ENCODE results near the gene ULK3.
A peak's percentile ranks its signal among the peaks of the same experiment; 100 is the strongest.
"Not testable (repeated sequence)": the region's sequence is repeated elsewhere in the genome, so short reads cannot be mapped to it uniquely, and the experiment has no call there.

ULK3 gene

GRCh38 chr15:74842581-74843444, at the start of gene ULK3:
ULK3 (minus strand) TSS chr15:74843156; CDS start chr15:74843105, 51 bp downstream.
- peak; percentile 81 to 92 (median 85) for DNase-seq (ENCODE audit: low read depth in 4 of 4, low spot score in 1 of 4)

DNA sequence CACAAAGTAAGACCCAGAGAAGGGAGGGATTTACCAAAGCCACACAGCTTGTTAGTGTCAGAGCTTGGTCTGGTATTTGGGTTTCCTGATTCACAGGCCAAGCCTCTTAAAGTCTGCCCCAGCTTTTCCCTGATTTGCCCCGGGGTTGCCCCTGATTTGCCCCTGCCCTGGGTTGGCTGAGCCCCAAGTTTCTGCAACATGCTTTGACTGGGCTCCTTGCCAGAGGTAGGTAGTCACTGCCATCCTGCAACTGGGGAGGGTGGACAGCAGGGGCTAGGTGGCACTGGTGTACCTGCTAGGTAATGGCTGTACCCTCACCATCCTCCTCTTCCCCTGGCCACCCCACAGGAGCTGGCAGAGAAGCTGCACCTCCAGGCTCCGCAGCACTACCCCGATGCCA, 49.4 kb upstream of the ULK3 start:
- DNase-seq (ENCODE audit: low read depth in 4 of 4, low spot score in 1 of 4): no peak

- DNase-seq (ENCODE audit: low read depth in 4 of 4, low spot score in 1 of 4): no peak
Measured at GRCh38 chr15:74891469-74891868, 48.5 kb upstream of the ULK3 start.

- no peak for DNase-seq (ENCODE audit: low read depth in 4 of 4, low spot score in 1 of 4)
Measured at GRCh38 chr15:74890665-74890960, 47.7 kb upstream of the ULK3 start.

DNA sequence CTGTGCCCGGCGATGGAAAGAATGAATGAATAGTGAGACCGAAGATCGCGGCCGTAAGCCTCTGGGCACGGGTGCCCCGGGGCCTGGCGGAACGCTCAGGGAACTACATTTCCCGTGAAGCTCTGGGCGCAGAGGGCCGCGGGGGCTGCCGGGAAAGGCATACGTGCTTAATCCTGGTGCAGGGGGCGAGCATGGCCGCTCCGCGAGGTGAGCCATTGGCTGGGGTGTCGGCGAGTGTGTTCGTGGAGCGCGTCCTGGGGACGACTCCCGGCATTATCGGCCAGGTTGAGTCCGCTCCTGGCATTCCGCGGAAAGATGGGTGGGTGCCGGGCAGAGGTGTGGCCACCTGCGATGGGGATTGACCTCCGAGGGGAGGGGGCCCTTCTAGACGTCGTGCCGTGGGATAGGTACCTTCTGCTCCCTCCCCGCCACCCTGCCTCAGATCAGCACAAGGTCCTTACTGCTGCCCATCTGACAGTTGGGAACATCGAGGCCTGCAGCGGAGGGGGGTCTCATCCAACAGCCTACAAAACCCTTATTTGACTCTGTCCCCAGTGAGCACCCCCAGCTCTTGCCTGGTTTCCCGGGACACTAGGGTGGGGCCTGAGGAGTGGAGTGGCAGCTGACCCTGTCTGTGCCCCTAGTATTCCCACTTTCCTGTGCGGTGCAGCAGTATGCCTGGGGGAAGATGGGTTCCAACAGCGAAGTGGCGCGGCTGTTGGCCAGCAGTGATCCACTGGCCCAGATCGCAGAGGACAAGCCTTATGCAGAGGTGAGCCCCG, 47.1 kb upstream of the ULK3 start, which contains the start of gene MPI:
Gene MPI (plus strand): TSS at position 160 of the 782 bp plus-strand sequence. CDS start 32 bp downstream, at position 192.
- peak; percentile 74 to 89 (median 84) for DNase-seq (ENCODE audit: low read depth in 4 of 4, low spot score in 1 of 4)

DNA sequence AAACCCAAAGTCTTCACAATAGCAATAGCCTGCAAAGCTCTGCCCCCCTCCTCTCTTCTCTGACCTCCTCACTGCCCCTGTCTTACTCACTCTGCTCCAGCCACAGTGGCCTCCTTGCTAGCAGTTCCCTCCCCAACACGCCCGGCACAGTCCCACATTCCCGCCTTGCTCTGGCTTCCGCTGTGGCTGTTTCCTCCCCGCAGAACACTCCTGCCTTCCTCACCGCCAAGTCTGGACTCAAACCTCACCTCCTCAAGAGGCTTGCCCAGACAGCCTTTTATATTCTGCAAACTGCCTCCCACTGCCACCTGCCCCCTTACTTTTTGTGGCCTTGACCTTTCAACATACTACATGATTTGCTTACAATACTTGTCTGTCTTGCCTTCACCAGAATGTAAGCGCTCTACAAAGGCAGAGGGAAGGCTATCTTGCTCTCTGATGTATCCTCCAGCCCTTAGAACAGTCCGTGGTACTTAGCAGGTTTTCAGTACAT, 46.5 kb upstream of the ULK3 start:
- no peak for DNase-seq (ENCODE audit: low read depth in 4 of 4, low spot score in 1 of 4)

DNA sequence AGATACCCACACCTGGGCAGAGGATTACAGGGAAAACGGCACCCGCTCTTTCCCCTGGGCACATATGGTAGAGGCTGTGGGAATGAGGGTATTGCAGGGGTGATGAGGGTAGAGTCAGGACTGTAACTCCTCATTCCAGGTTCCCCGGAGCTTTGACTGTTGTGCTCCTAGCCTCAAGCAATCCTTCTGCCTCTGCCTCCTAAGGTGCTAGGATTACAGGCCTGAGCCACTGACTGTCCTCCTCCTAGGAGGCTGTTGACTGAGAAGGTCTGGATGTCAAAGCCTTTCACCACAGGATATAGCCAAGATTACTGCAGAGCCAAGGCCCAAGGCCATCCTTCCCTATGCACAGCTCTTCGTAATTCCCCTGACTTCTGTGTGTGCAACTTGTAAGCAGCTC, 45.8 kb upstream of the ULK3 start:
- DNase-seq (ENCODE audit: low read depth in 4 of 4, low spot score in 1 of 4): no peak

DNA sequence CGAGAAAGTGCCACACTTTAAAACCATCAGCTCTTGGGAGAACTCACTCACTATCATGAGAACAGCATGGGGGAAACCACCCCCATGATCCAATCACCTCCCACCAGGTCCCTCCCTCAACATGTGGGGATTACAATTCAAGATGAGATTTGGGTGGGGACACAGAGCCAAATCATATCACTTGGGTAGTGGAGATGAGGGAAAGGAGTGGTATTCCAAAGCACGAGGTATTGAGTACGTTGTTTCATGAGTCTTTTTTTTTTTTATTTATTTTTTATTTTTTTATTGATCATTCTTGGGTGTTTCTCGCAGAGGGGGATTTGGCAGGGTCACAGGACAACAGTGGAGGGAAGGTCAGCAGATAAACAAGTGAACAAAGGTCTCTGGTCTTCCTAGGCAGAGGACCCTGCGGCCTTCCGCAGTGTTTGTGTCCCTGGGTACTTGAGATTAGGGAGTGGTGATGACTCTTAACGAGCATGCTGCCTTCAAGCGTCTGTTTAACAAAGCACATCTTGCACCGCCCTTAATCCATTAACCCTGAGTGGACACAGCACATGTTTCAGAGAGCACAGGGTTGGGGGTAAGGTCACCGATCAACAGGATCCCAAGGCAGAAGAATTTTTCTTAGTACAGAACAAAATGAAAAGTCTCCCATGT, 44.7 kb upstream of the ULK3 start:
- DNase-seq (ENCODE audit: low read depth in 4 of 4, low spot score in 1 of 4): not testable (repeated sequence)

GRCh38 chr15:74885461-74885860, 42.5 kb upstream of the ULK3 start:
- no peak for DNase-seq (ENCODE audit: low read depth in 4 of 4, low spot score in 1 of 4)

DNA sequence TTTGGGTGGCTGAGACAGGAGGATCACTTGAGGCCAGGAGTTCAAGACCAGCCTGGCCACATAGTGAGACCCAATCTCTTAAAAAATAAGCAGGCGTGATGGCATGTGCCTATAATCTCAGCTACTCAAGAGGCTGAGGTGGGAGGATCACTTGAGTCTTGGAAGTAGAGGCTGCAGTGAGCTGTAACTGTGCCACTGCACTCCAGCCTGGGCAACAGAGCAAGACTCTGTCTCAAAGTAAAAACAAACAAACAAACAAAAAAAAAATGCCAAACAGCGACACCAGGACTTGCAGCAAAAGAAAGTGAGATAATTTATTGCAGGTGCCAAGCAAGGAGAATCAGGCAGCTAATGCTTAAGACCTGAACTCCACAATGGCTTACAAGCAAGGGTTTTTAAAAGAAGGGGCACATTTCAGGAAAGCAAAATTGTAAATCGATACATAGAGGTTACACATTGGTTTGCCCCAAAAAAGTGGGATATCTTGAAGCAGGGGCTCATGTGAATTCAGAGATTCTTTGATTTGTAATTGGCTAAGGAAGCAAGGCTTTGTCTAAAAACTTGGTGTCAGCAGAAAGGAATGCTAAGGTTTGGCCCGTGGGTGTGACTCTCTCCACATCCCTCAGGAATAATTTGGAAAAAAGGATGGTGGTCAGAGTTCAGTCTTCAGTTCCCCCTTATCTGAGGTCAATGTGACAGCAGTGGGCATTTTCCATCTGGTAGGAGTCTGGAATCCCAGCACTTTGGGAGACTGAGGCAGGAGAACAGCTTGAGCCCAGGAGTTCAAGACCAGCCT, 41.7 kb upstream of the ULK3 start:
- no peak for DNase-seq (ENCODE audit: low read depth in 4 of 4, low spot score in 1 of 4)

GRCh38 chr15:74882528-74882927, 39.6 kb upstream of the ULK3 start:
- DNase-seq (ENCODE audit: low read depth in 4 of 4, low spot score in 1 of 4): no peak

- DNase-seq (ENCODE audit: low read depth in 4 of 4, low spot score in 1 of 4): no peak
Measured at GRCh38 chr15:74878273-74878672, 35.3 kb upstream of the ULK3 start.

- no peak for DNase-seq (ENCODE audit: low read depth in 4 of 4, low spot score in 1 of 4)
Measured at GRCh38 chr15:74873756-74874424, 30.9 kb upstream of the ULK3 start.

- DNase-seq (ENCODE audit: low read depth in 4 of 4, low spot score in 1 of 4): peak; percentile 70 to 84 (median 80)
Measured at GRCh38 chr15:74873036-74873755, 30.2 kb upstream of the ULK3 start, which contains the start of gene SCAMP2. SCAMP2 (minus strand) TSS chr15:74873365; CDS start chr15:74873255, 110 bp downstream.

DNA sequence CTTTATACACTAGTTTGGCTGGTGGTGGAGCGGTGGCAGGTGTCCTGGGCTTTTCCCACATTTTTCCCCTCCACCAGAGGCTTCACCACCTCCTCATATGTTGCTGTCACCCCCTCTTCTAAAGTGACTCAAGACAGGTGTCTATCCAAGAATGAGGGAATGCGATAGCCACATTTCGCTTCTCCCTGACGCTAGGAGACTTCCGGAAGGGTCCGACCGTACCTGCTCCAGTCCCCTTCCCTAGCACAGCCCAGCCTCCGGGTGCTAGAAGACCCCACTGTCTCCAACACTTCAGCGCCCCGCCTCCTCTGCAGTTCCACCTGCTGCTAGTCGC, 29.7 kb upstream of the ULK3 start:
- DNase-seq (ENCODE audit: low read depth in 4 of 4, low spot score in 1 of 4): no peak

- no peak for DNase-seq (ENCODE audit: low read depth in 4 of 4, low spot score in 1 of 4)
Measured at GRCh38 chr15:74870436-74871215, 27.7 kb upstream of the ULK3 start.

GRCh38 chr15:74869726-74870407, 26.9 kb upstream of the ULK3 start:
- no peak for DNase-seq (ENCODE audit: low read depth in 4 of 4, low spot score in 1 of 4)

- no peak for DNase-seq (ENCODE audit: low read depth in 4 of 4, low spot score in 1 of 4)
Measured at GRCh38 chr15:74869372-74869725, 26.4 kb upstream of the ULK3 start.
